Stimulated activated CD8-positive, alpha-beta memory T cell treated with anti-CD3 and anti-CD28 coated beads, Interleukin-15, amount 100 ng/mL, for 24 hours (primary cell): ENCODE results near the gene WSB2.

Source experiments
- DNase-seq: peaks from one replicate; pipeline ENCODE4 v3.0.0-alpha.2; 2020; ENCODE audit warnings: low read depth

The WSB2 gene

GRCh38 chr12:117986705-117987469 is 74.1 kb downstream of the WSB2 start:
- DNase-seq = no peak

GRCh38 chr12:117985182-117985581 is 75.8 kb downstream of the WSB2 start:
- DNase-seq = no peak
